VCaP (cell line): Measurements from ENCODE around the gene BSX.

Source experiments
- H3K27ac ChIP-seq: fragments of 450-650 bp; 2 replicates; pipeline ENCODE4 v1.5.1; 2017
- CTCF ChIP-seq: fragments of 450-650 bp; conservative IDR thresholded peaks from 2 replicates; pipeline ENCODE4 v1.5.1; 2017; ENCODE audit warnings: mild to moderate bottlenecking, moderate library complexity

BSX gene

DNA sequence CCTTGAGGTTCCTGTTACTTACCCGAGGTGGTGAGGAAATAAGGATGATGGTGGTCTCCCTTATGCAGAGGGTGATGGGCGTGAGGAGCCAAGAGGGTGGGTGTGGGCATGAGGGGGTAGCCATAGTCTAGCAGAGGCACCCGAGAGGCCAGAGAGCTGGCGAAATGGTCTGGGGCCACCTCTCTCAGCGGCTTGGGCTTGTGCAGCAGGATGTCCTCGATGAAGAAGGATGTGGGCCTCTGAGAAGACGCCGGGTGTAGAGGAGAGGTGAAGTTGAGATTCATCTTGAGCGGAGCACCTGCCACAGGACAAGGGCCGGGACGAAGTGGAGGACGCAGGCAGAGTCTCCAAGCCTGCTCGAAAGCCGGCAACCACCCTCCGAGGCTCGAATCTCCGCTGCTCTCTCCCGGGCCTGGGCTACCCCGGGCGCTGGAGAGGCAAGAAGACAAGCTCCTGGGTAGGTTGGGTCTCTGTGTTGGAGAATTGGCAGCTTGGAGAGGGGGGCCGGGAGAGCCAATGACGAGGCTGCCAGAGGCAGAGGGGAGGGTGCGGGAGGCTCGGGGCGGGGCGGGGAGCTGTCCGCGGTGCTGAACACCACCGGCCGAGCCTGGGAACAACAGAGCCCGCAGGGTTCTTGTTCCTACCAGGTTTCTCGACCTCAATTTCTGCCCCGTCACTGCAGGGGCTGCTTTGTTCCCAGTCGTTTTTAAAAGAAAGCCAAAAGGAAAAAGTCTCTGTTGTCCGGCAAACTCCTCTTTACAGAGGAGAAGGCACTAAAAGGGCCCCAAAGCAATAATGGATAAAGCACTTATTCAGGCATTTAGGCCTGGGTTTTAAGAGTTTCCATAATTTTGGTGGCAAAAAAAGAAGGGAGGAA lies at the start of gene BSX:
Gene BSX, minus strand, starts transcription at position 447 of the 877 bp plus-strand sequence. Its CDS starts 163 bp downstream, at position 284.
- no peak for TF ChIP-seq CTCF
- no peak within 1 kb of the TSS for H3K27ac ChIP-seq

GRCh38 chr11:123030517-123030916 lies 48.9 kb upstream of the BSX start:
- TF ChIP-seq CTCF: no peak
- no peak overlapping the region for H3K27ac ChIP-seq

- H3K27ac ChIP-seq: no peak overlapping the region
- peak; percentile 77 for TF ChIP-seq CTCF
Measured at GRCh38 chr11:123020968-123021367, 39.3 kb upstream of the BSX start.

- no peak overlapping the region for H3K27ac ChIP-seq
- TF ChIP-seq CTCF: no peak
Measured at GRCh38 chr11:123018702-123019101, 37.1 kb upstream of the BSX start.

DNA sequence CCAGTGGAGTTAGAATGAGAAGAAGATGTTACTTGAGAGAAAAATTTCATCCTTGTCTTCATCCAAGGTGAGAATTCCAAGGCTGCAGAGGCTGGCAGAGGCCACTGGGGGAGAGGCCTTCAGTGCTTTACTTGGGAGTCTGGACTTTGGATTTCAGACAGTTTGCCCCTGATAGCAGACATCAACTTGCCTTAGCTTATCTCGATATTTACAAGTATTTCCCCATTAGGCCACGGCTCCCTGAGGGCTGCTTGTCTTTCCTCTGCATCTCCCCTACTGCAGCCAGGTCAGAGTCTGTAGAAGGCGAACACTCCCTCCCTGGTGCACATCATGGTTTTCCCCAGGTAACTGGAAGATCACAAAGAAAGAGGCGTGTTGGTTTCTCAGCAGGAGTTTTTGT lies 29.9 kb upstream of the BSX start:
- no peak for TF ChIP-seq CTCF
- no peak overlapping the region for H3K27ac ChIP-seq

- no peak overlapping the region for H3K27ac ChIP-seq
- no peak for TF ChIP-seq CTCF
Measured at GRCh38 chr11:123006860-123007542, 25.4 kb upstream of the BSX start.

DNA sequence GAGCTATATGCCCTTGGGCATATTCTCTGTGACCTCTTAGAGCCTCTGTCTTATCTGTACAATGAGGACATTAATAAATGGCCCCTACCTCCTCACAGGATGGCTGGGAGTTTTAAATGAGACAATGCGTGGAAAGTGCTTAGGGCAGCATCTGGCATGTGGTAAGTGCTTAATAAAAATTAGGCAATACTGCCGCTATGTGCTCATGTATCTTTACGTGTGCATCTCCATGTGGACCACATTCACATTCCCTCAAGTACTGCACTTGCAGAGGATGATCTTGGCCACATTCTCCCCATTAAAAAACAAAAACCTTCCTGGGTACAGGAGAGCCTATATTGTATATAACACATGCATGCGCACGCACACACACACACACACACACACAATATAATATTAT lies 19.1 kb upstream of the BSX start:
- no peak overlapping the region for H3K27ac ChIP-seq
- TF ChIP-seq CTCF: no peak
